Measurements from ENCODE around the gene BTBD9. TPM values are rescaled to one million over a fixed set of nuclear protein-coding genes. Genes with fewer than 3 reads are reported as not detected.

Gene BTBD9
- total and polyA plus RNA-seq, 9 of the 15 experiments (the other 6 are each of a cell fraction or from before 2014, with no cell fraction given): 0.08 to 1.6 (median 0.58) TPM

DNA sequence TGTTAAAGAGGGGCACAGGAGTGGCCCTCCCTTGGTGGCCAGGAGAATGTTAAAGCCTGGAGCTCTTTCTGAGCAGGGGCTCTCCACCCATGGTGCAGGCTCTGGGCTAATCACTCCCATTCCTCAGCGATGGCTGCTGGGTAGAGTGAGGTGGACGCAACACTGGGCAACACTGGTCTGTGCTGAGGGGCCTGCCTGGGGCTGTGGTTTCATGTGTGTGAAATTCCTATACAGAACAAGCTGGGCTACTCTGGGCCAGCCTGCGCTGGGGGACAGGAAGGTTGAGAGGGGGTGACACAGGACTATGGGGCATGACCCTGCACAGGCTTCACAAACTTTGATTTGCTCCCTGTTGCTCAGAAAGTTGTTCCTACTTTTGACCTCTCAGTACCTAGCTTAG is 427.6 kb downstream of the BTBD9 start (continued):
- TF ChIP-seq, protein P1, sequence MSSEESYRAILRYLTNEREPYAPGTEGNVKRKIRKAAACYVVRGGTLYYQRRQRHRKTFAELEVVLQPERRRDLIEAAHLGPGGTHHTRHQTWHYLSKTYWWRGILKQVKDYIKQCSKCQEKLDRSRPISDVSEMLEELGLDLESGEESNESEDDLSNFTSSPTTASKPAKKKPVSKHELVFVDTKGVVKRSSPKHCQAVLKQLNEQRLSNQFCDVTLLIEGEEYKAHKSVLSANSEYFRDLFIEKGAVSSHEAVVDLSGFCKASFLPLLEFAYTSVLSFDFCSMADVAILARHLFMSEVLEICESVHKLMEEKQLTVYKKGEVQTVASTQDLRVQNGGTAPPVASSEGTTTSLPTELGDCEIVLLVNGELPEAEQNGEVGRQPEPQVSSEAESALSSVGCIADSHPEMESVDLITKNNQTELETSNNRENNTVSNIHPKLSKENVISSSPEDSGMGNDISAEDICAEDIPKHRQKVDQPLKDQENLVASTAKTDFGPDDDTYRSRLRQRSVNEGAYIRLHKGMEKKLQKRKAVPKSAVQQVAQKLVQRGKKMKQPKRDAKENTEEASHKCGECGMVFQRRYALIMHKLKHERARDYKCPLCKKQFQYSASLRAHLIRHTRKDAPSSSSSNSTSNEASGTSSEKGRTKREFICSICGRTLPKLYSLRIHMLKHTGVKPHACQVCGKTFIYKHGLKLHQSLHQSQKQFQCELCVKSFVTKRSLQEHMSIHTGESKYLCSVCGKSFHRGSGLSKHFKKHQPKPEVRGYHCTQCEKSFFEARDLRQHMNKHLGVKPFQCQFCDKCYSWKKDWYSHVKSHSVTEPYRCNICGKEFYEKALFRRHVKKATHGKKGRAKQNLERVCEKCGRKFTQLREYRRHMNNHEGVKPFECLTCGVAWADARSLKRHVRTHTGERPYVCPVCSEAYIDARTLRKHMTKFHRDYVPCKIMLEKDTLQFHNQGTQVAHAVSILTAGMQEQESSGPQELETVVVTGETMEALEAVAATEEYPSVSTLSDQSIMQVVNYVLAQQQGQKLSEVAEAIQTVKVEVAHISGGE (CRISPR knock-in tag; IDR thresholded peaks at IDR 0.05): no peak
- no peak for TF ChIP-seq NCOA2 (IDR thresholded peaks at IDR 0.05; ENCODE audit: partially characterized antibody in 2 of 2)
- no peak for TF ChIP-seq RB1 (IDR thresholded peaks at IDR 0.05; ENCODE audit: low read depth)
- TF ChIP-seq ZNF224 (CRISPR knock-in tag; IDR thresholded peaks at IDR 0.05): no peak
- TF ChIP-seq POLR2AphosphoS5 (IDR thresholded peaks at IDR 0.05; ENCODE audit: control insufficient read depth, insufficient read depth, low read depth, low read length): no peak
- TF ChIP-seq, protein P2, sequence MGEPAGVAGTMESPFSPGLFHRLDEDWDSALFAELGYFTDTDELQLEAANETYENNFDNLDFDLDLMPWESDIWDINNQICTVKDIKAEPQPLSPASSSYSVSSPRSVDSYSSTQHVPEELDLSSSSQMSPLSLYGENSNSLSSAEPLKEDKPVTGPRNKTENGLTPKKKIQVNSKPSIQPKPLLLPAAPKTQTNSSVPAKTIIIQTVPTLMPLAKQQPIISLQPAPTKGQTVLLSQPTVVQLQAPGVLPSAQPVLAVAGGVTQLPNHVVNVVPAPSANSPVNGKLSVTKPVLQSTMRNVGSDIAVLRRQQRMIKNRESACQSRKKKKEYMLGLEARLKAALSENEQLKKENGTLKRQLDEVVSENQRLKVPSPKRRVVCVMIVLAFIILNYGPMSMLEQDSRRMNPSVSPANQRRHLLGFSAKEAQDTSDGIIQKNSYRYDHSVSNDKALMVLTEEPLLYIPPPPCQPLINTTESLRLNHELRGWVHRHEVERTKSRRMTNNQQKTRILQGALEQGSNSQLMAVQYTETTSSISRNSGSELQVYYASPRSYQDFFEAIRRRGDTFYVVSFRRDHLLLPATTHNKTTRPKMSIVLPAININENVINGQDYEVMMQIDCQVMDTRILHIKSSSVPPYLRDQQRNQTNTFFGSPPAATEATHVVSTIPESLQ (CRISPR knock-in tag; IDR thresholded peaks at IDR 0.05): no peak
